Glutamatergic neuron (in vitro differentiated cells): ENCODE results near the gene PPP1R37. TPM values are rescaled to one million over a fixed set of nuclear protein-coding genes. Genes with fewer than 3 reads are reported as not detected.

Experiments used
- DNase-seq: peaks from one replicate; pipeline ENCODE4 v3.0.0; 2022
- H3K27ac Mint-ChIP-seq: one replicate; pipeline ENCODE4 v1.8.0; 2020; ENCODE audit warnings: mild to moderate bottlenecking, mixed read lengths, inconsistent platforms; ENCODE audit not compliant: unreplicated experiment
- H3K27me3 Mint-ChIP-seq: one replicate; pipeline ENCODE4 v1.8.0; 2020; ENCODE audit warnings: mild to moderate bottlenecking, moderate library complexity, mixed read lengths, inconsistent platforms; ENCODE audit not compliant: unreplicated experiment
- H3K36me3 Mint-ChIP-seq: one replicate; pipeline ENCODE4 v1.8.0; 2020; ENCODE audit warnings: mild to moderate bottlenecking, mixed read lengths, inconsistent platforms; ENCODE audit not compliant: unreplicated experiment
- H3K4me1 Mint-ChIP-seq: one replicate; pipeline ENCODE4 v1.8.0; 2020; ENCODE audit warnings: mild to moderate bottlenecking, low read depth, mixed read lengths, inconsistent platforms; ENCODE audit not compliant: unreplicated experiment
- H3K4me3 Mint-ChIP-seq: one replicate; pipeline ENCODE4 v1.8.0; 2020; ENCODE audit warnings: mild to moderate bottlenecking, mixed read lengths, inconsistent platforms; ENCODE audit not compliant: unreplicated experiment
- H3K9me3 Mint-ChIP-seq: one replicate; pipeline ENCODE4 v1.8.0; 2020; ENCODE audit warnings: mild to moderate bottlenecking, moderate library complexity, mixed read lengths, inconsistent platforms; ENCODE audit not compliant: unreplicated experiment
- CTCF ChIP-seq: fragments of 200-600 bp; sonication (generic); IDR thresholded peaks from one replicate; pipeline ENCODE4 v1.5.0; 2021; ENCODE audit not compliant: partially characterized antibody, unreplicated experiment
- total RNA-seq: library from RNA; stranded (reverse); fragmentation: NEBNext Ultra II Directional; extraction: Animal tissue kit (Norgen Biotek cat#: 25700); gene quantifications from one replicate; pipeline ENCODE4 v1.2.1, GENCODE V29; 2021; ENCODE audit not compliant: unreplicated experiment

PPP1R37 gene
- total RNA-seq, 1 donor from 2014 or later: 49.5 TPM

- H3K27ac Mint-ChIP-seq: no peak overlapping the region
- peaks cover 3% of the 10 kb centered on the region for H3K4me1 Mint-ChIP-seq
- no peak for TF ChIP-seq CTCF
- DNase-seq: no peak
- H3K36me3 Mint-ChIP-seq: no peaks in the 10 kb centered on the region
- no peak overlapping the region for H3K4me3 Mint-ChIP-seq
- peaks cover 7% of the 10 kb centered on the region for H3K9me3 Mint-ChIP-seq
- H3K27me3 Mint-ChIP-seq: peaks cover 4% of the 10 kb centered on the region
Measured at GRCh38 chr19:45172611-45173208, 79.7 kb downstream of the PPP1R37 start.

DNA sequence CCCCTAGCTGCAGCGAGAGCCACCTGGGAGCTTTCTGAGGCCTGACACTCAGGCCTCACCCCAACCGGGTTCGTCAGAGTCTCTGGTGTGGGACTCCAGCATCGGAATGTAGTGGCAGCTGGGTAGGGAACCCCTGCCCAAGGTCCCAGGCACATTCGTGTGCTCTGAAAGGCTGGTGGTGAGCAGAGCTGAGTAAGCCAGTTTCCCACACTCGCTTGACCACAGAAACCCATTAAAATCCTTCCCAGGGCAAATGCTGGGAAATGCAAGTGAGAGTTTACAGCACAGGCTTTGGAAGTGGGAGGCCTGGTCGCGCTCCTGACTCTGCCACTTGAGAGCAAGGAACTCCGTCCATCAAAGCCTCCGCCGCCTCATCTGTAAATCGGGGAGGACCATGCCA, 80.8 kb downstream of the PPP1R37 start:
- Mint-ChIP-seq H3K27me3 (peaks cover 9% of the 10 kb centered on the region), H3K9me3 (peaks cover 13% of the 10 kb centered on the region), H3K36me3 (no peaks in the 10 kb centered on the region), H3K4me1 (peaks cover 3% of the 10 kb centered on the region), H3K27ac (no peak overlapping the region), H3K4me3 (no peak overlapping the region)
- no peak for TF ChIP-seq CTCF
- DNase-seq: no peak

GRCh38 chr19:45175515-45176345, 82.8 kb downstream of the PPP1R37 start:
- Mint-ChIP-seq H3K4me1 (peaks cover 7% of the 10 kb centered on the region), H3K4me3 (no peak overlapping the region), H3K9me3 (peaks cover 13% of the 10 kb centered on the region), H3K36me3 (no peaks in the 10 kb centered on the region), H3K27ac (no peak overlapping the region), H3K27me3 (peaks cover 8% of the 10 kb centered on the region)
- no peak for DNase-seq
- TF ChIP-seq CTCF: no peak

DNA sequence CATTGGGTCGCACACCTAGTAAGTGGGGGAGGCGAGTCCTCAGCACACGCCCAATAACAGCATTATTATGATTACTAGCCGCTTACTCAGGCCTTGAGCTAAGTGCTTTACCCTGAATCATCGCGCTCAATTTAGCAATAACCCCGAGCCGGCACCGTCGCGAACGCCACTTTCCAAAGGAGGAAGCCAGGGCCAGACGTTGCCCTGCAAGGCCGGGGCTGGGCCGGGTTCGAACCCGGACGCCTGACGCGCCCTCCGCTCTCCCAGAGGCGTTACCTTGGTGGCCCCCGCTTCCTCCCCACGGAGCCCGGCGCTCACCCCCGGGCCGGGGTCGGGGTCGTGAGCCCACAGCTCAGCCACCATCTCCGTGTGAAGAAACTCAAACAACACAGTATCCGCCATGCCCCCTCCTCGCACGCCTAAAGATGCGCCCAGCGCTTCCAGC, 84.9 kb downstream of the PPP1R37 start, which contains the start of gene TRAPPC6A:
Gene TRAPPC6A (minus strand): TSS at position 421 of the 445 bp plus-strand sequence. CDS start 19 bp downstream, at position 402.
- Mint-ChIP-seq H3K27ac (peak within 1 kb of the TSS; percentile 95), H3K27me3 (peaks cover 7% of the 10 kb centered on the region), H3K9me3 (peaks cover 13% of the 10 kb centered on the region), H3K36me3 (no peaks in the 10 kb centered on the region), H3K4me3 (peak within 1 kb of the TSS; percentile 99), H3K4me1 (peaks cover 4% of the 10 kb centered on the region)
- TF ChIP-seq CTCF: no peak
- peak; percentile 53 for DNase-seq
